HG03045 (cell line): ENCODE measurements around the gene PKN1.
"Not testable (repeated sequence)": the region's sequence is repeated elsewhere in the genome, so short reads cannot be mapped to it uniquely, and the experiment has no call there.

Experiments used
- ATAC-seq: cut with Tn5 transposase; IDR thresholded peaks from one replicate; pipeline ENCODE4 v1.9.1; 2021; ENCODE audit warnings: mild to moderate bottlenecking, moderate library complexity; ENCODE audit not compliant: unreplicated experiment

PKN1 gene

GRCh38 chr19:14452303-14452702 is 19.2 kb downstream of the PKN1 start:
- ATAC-seq, result not testable (repeated sequence)

GRCh38 chr19:14459703-14460102 is 26.6 kb downstream of the PKN1 start:
- no peak for ATAC-seq

GRCh38 chr19:14460935-14461334 is 27.8 kb downstream of the PKN1 start:
- ATAC-seq, result no peak

GRCh38 chr19:14462401-14462800 is 29.3 kb downstream of the PKN1 start:
- not testable (repeated sequence) for ATAC-seq

GRCh38 chr19:14463747-14464146 is 30.6 kb downstream of the PKN1 start:
- ATAC-seq, result no peak

GRCh38 chr19:14467391-14467790 is 34.3 kb downstream of the PKN1 start:
- ATAC-seq, result no peak

- no peak for ATAC-seq
These were observed 34.7 kb downstream of the PKN1 start for GRCh38 chr19:14467816-14468215.

- ATAC-seq, result no peak
These were observed 37.1 kb downstream of the PKN1 start for GRCh38 chr19:14470031-14470876.

- ATAC-seq, result no peak
These were observed 38.5 kb downstream of the PKN1 start for GRCh38 chr19:14471436-14472187.

- no peak for ATAC-seq
These were observed 39.3 kb downstream of the PKN1 start for GRCh38 chr19:14472202-14472938.

- ATAC-seq, result no peak
These were observed 40.2 kb downstream of the PKN1 start for GRCh38 chr19:14473073-14473977.

- ATAC-seq, result no peak
These were observed 41.0 kb downstream of the PKN1 start for GRCh38 chr19:14473978-14474578.

- ATAC-seq, result no peak
These were observed 41.7 kb downstream of the PKN1 start for GRCh38 chr19:14474827-14475226.

GRCh38 chr19:14475251-14476073 is 42.4 kb downstream of the PKN1 start, which contains the start of gene PTGER1:
Gene PTGER1 (minus strand): TSS chr19:14475354. CDS start chr19:14474320, 1,034 bp downstream.
- ATAC-seq, result no peak

GRCh38 chr19:14476327-14476672 is 43.2 kb downstream of the PKN1 start:
- ATAC-seq, result no peak

- ATAC-seq, result no peak
These were observed 43.7 kb downstream of the PKN1 start for GRCh38 chr19:14476673-14477401.

GRCh38 chr19:14477418-14478112 is 44.5 kb downstream of the PKN1 start:
- ATAC-seq, result no peak

GRCh38 chr19:14478113-14478545 is 45.0 kb downstream of the PKN1 start:
- ATAC-seq, result no peak
